DMS153 (cell line): ENCODE results near the gene LRRN4.
"Not testable (repeated sequence)": the region's sequence is repeated elsewhere in the genome, so short reads cannot be mapped to it uniquely, and the experiment has no call there.

Experiments used
- DNase-seq: peaks from one replicate; lab custom pipeline; 2025; lab: John Stamatoyannopoulos, UW

Gene LRRN4

DNA sequence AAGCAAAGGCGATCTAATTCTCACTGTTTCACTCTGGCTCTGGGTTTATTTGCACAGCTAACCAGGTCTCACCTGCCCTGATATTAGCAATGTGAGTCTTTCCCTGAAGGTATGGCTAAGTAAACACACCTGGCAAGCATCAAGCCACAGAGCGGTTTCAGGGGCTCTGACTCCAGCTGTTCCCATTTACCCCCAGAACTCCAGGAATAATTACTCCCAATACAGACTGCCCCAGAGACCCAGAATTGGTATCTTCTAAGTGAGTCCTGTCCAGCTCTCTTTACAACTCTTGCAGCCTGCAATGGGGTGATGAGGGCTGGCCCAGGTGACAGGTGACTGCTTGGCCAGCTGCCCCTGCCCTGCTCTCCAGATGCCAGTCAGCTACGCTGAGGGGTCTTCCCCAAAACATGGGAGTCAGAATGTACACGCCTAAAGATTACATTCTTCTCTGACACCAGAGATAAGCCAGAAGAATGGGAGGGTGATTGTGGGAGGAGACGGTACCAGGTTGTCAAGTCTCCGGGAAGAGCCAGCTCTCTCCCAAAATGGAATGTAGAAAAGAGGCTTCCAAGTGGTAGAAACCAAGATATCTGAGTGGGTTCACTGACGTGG is 4.9 kb upstream of the LRRN4 start:
- peak; percentile 64 for DNase-seq

- DNase-seq: no peak
These were observed 3.8 kb upstream of the LRRN4 start for GRCh38 chr20:6057691-6058090.

DNA sequence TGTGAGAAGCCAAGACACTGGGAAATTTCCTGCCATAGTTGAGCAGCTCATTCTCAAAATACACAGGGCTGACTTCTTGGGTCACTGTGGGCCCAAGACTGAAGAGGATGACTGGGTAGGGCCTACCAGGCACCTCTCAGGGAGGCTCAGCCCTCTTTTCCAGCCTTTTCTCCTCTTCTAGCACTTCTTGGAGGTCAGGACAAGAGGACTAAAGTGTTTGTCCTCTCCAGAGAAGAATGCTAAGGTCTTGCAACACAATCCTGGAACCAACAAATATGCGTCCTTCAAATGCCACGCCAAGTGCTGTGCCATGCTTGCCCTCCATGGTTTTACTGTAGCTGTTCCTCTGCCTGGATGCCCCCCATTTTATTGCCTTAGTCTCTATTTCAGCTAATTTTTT is 3.3 kb upstream of the LRRN4 start:
- DNase-seq: no peak

- DNase-seq: no peak
These were observed 2.2 kb upstream of the LRRN4 start for GRCh38 chr20:6055981-6056569.

GRCh38 chr20:6055161-6055783 is 1.4 kb upstream of the LRRN4 start:
- no peak for DNase-seq

DNA sequence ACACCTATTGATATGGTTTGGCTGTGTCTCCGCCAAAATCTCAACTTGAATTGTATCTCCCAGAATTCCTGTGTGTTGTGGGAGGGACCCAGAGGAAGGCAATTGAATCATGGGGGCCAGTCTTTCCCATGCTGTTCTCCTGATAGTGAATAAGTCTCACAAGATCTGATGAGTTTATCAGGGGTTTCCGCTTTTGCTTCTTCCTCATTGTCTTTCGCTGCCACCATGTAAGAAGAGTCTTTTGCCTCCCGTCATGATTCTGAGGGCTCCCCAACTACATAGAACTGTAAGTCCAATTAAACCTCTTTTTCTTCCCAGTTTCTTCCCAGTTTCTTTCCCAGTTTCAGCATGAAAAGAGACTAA is 810 bp upstream of the LRRN4 start:
- DNase-seq: not testable (repeated sequence)

GRCh38 chr20:6053064-6053775 is 640 bp downstream of the LRRN4 start:
- no peak for DNase-seq

DNA sequence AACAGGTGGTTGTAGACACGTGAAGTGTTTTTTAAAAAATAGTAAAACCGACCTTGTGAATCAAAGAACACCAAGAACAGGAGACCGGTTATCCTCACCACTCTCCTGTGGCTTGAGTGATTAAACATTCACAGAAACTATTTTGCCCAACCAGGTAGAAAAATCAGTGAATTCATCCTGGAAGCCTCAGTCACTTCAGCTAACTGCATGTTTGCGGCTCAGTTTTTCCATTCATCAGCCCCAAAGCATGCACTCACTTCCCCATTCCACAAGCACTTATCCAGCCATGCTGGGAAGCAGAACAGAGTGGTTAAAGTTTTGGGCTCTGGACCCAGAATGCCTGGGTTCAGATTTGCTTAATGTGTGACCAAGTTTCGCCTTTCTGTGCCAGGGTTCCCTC is 2.4 kb downstream of the LRRN4 start:
- no peak for DNase-seq

DNA sequence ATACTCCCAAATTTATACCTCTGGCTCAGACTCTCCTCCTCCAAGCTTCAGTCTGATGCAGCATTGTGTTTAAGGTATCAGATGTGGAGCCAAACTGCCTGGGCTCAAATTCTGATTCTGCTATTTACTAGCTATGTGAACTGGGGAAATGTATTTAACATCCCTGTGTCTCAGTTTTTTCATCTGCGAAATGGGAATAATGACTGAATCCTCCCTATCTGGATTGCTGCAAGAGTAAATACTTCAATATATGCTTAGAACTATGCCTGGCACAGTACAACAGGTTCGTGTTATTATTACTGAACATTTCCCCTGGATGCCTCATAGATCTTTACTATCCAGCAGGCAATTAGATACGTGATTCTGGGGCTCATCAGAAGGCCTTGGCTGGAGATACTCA is 5.5 kb downstream of the LRRN4 start:
- DNase-seq: no peak

- DNase-seq: no peak
These were observed 7.4 kb downstream of the LRRN4 start for GRCh38 chr20:6046432-6046831.

- DNase-seq: no peak
These were observed 8.3 kb downstream of the LRRN4 start for GRCh38 chr20:6045566-6045965.

GRCh38 chr20:6044115-6044514 is 9.7 kb downstream of the LRRN4 start:
- DNase-seq: no peak

- no peak for DNase-seq
These were observed 12.0 kb downstream of the LRRN4 start for GRCh38 chr20:6041808-6042265.

DNA sequence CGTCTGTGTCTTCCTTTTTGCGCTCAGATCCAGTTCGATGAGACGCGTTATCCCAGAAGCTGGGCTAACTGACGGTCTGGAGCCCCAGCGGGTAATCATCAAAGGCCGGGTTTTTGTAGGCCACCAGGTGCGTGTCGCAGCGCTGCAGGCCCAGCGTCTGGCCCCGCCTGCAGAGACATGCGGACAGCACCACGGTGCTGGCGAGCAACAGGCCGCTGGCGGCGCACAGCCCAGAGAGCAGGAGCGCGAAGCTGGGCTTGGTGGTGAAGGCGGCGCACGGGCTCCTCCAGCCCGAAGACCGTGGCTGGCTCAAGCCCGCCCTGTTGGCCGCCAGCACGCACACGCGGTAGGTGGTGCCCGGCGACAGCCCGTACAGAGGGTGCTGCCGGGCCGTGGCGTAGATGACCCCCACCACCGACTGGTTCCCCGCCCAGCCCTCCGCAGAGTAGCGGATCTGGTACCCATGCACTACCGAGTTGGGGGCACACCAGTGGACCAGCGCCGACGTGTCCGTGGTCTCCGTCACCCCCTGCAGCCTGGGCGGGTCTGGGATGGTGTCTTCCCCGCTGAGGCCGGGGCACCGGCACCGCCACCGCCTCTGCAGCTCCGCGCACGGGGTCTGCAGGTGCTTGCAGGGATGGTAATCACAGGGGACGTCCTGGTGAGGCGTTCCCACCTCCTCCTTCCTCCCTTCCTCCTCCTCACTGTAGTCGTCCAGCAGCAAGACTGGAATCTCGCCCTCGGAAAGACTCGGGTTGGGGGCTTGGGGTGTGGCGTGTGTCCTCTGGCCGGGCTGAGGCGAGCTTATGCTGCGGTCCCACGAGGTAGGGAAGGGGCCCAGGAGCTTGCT is 12.7 kb downstream of the LRRN4 start:
- DNase-seq: no peak

GRCh38 chr20:6040540-6040939 is 13.3 kb downstream of the LRRN4 start:
- no peak for DNase-seq

DNA sequence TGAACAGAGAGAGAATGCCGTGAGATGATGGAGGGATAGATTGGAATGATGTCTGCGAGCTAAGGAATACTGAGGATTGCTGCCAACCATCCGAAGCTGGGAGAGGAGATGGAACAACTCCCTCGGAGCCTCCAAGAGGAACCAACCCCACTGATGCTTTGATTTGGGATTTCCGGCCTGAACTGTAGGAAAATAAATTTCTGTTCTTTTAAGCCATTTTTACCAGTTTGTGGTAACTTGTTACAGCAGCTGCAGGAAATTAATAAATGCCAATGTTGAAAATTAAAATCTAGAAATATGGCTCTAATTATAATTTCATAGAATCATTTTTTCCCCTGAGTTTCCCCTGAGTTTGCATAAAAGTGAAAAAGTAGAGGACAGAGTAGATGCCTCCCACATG is 14.1 kb downstream of the LRRN4 start:
- no peak for DNase-seq

- no peak for DNase-seq
These were observed 15.6 kb downstream of the LRRN4 start for GRCh38 chr20:6038256-6038655.

DNA sequence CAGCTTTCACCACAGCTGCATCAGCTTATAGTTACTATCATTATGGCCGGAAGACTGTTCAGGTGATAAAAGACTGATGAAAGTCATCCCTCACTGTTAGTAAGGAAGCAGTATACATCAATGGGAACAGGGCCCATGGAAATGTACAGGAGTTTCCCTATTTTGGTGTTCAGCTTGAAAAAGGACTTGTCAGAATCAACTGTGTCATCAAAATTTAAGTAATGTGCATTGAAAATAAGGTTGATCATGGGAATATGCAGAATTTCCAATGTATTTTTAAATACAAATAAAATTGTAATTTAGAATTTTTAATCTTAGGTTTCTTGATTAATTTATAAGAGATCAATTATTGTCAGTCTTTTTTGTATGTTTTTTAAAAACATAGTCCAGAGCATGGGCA is 16.8 kb downstream of the LRRN4 start:
- no peak for DNase-seq

DNA sequence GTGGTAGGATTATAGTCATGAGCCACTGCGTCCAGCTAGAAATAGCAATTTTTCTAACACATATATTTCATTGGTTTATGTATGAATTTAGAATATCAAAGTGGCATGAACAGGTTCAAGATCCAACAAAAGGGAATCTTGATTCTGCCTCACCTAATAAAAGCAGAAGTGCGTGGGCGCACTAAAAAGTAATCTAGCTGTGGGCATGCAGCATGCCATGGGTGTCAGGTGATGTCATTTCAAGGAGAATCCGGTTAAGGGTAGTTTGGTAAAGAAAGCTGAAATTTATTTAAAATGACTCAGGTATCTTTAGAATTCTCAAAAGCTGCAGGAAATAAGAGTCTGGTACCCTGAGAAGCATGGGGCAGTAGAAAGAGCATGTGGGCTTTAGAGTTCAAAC is 17.6 kb downstream of the LRRN4 start:
- no peak for DNase-seq

DNA sequence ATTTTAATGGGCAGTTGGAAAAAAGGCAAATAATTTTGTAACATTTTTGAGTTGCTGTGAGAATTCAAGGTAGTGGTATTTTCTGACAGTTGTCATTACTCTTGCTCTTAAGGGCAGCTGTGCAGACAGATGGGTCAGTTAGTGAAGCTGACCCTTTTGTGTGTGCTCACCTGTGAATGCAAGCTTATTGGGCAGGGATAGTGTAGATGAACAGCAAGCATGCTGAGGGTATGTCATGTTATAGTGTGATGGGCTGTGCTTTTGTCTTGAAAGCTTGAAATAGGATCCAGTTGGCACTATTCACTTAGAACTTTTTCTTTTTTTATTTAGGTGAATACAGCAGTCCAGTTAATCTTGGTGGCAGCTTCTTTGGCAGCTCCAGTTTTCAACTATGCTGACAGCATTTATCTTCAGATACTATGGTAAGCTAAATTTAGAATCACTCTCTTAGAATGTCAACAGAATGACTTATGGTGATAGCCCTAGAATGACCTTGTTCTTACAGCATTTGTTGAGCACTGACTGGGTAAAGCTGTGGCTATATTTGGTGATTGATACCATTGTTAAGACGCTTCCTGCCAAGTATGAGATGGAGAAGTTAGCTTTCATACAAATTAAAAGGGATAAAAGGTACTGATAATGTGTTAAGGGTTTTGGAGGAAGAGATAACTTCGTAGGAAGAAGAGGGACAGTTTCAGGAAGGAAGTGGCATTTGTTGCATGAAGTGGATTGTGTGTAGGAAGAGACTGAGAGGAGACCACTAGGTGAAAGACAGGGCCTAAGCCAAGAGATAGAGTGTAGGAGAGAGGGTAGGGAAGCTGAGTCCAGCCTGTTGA is 19.5 kb downstream of the LRRN4 start:
- DNase-seq: no peak

- not testable (repeated sequence) for DNase-seq
These were observed 21.0 kb downstream of the LRRN4 start for GRCh38 chr20:6032907-6033306.
